GM18511 (cell line): ENCODE measurements around the gene MAGI1.
"Not testable (repeated sequence)": the region's sequence is repeated elsewhere in the genome, so short reads cannot be mapped to it uniquely, and the experiment has no call there.

ENCODE experiments used
- ATAC-seq: cut with Tn5 transposase; IDR thresholded peaks from one replicate; pipeline ENCODE4 v1.9.1; 2021; ENCODE audit warnings: mild to moderate bottlenecking, moderate library complexity; ENCODE audit not compliant: unreplicated experiment

MAGI1 gene

DNA sequence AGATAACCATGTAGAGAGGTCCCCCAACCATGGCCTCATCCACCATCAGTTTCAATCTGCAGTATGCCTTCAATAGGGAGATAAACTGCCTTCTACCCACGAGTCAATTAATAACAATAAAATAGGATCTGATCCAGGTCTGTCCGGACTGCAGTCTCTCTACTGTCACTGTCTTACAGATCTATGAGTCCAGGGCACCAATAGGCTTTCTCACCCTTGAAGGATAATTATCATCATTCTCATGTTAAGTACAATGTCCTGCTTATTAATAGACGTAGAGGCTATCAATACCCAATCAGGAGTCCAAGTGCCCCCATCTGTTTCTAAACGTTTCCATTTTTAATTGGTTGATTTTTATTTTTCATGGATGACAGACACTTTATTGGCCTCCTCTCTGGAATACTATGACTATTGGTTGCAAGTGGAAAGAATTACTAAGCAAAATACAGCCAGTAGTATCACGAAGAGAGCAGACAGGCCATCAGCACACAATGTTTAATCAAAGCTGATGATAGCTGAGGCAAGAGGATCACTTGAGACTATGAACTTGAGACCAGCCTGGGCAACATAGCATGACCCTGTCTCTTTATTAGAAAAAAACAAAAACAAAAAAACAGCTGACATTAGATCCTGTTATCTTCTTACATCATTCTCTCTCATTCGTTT, 480.7 kb downstream of the MAGI1 start:
- no peak for ATAC-seq

DNA sequence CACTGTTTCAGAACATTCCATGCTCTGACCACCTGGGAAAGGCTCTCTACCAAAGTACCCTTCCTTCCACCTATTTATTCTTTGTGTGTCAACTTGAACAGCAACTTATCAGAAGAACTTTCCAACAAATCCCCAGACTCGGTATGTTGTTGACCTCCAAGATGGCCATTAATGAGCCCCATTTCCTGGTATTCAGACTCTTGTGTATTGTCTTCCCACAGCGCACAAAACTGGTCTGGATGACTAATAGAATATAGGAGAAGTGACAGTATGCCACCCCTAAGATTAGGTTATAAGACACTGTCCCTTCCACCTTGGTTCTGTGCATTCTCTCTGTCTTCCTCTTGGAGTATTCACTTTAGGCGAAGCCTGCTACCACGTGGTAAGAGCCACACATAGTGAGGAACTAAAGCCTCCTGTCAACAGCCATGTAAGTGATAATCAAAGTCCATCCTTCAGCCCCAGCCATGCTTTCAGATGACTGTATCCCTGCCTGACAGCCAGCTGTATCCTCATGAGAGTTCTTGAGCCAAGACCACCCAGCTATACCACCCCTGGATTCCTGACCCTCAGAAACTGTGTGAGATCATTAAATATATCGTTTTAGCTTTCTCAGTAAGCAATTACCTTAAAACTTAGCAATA, 481.7 kb downstream of the MAGI1 start:
- ATAC-seq: no peak

DNA sequence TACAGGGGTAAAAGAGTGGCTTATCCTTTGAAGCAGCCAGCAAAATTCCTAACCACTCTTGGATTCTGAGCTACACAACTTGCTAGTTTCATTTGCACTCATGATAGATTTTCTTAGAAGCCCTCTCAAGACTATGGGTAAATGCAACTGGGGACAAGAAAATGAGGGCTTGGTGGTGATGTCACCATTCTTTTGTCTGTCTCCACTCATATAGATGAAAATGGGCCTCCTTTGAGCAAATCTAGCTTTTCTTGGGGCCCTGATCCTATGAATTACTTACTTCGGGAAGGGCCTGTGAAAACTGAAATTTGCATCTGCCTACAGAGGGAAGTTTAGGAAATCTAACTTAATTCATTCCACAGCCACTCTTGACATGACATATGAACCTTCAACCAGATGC, 486.3 kb downstream of the MAGI1 start:
- ATAC-seq: no peak

DNA sequence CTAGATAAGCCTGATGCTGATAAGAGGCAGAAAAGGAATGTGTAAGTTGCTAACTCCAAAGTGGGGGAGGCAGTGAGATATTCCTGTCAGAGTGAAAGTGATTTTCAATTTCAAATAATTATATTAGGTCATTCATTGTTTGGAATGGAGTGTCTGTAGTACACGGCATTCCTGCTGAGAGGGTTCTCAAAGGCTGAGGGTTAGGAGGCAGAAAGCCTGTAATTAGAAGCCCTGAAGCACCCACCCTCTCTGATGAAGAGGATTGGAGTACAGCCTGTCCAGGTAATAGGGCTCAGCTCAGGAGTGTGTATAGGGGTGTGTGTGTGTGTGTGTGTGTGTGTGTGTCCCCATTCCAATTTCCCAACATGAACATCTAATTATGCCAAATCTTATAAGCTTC, 486.8 kb downstream of the MAGI1 start:
- no peak for ATAC-seq

DNA sequence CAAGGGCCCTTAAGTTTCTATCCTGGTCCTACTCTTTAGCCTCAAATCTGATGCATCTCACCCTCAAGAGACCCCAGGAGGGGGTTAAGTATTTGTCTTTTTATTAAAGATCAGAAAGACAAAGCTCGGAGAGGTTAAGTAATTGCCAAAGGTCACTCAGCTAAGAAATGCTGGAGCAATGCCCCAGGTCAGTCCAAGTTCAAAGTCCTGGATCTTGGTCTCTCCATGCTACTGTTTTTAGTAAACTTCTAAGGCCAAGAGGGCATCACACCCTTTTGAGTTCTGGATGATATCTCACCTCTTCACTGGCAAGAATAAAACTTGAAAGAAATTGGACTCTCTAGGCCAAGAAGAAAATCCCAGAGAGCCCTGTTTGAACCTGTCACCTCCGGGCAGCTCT, 488.6 kb downstream of the MAGI1 start:
- no peak for ATAC-seq

DNA sequence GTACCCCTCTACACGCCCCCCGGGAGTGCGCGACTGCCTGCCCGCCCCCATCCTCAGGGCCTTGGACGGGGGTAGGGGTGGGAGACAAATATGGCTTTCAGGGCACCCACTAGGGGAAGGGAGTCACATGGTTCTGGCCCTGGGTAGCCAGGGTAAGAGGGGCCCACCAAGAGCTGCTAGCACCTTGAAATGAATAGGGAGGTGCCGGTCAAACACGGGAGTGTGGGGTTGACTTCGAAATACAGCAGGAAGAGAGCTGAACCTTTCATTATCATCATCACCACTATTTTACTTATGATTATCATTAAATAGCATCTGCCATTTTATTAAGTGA, 489.1 kb downstream of the MAGI1 start:
- no peak for ATAC-seq

DNA sequence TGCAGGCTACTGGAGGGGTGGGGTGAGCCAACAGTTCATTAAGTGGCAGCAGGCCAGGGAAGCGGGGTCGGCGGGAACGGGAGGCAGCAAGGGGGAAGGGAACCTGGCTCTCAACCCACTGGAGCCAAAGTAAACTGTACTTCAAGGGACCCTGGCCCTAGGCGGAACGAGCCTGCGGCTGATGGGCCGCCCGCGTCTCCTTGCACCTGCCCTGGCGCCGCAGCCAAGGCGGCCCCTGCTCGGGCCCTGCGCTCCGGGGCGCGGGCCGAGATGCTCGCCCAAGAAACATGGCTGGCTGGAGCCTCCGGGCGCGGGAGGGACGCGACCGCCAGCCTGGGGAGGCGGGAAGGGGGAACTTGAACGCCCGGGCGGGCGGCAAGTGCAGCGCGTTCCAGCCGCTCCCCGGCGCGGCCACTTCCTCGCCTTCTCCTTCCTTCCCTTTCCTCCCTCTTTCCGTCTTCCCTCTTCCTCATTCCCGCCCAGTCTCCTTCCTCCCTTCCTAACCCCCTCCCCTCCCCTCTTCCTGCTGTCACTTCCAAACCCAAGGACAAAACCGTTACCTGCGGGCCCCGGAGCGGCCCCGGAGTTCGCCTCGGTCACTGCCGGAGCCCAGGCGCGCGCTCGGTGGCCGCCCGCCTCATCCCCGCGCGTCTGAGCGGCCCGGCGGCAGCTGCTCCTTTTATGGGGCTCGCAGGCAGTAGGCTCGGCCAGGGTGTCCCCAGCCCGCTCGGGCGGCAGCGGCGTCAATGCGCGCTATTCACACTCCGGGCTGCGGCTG, 489.7 kb downstream of the MAGI1 start:
- no peak for ATAC-seq

DNA sequence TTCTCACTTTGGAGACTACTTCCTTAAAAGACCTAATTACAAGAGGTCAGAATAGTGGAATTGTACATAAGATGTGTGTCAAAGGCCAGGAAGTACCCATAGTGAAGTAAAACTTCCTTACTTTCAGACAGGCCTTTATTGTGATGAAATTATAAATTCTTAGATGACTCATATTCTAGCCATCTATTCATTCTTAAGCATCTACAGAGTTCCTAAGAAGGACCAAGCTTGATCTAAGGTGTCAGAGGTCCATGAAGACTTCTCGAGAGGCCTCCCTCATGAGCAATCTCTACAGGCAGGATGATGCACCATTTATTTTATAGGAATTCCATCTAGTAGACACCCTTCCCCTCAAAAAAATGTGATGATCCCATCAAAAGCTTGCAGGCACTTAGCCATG, 493.3 kb downstream of the MAGI1 start:
- ATAC-seq: no peak

DNA sequence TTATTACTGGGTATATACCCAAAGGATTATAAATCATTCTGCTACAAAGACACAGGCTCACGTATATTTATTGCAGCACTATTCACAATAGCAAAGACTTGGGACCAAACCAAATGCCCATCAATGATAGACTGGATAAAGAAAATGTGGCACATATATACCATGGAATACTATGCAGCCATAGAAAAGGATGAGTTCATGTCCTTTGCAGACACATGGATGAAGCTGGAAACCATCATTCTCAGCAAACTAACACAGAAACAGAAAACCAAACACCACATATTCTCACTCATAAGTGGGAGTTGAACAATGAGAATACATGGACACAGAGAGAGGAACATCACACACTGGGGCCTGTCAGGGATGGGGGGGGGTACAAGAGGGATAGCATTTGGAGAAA, 495.3 kb downstream of the MAGI1 start:
- not testable (repeated sequence) for ATAC-seq

DNA sequence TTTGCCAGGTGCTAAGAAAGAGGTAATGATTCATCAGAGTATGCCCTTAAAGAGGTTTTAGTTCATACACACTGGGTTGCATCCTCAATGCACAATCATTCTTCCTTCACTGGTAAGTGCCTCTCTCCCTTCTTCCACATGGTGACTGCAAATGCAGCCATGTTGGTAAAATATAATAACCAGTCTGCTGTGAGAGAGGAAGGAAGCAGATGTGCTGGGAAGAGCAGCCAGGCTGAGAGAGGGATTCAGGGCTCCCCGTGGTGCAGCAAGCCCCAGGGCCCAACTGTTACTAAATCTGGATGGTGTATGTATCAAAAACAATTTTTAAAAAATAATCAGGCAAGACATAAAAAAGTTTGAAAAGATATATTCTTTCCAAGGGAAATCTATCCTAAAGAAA, 498.1 kb downstream of the MAGI1 start:
- no peak for ATAC-seq

DNA sequence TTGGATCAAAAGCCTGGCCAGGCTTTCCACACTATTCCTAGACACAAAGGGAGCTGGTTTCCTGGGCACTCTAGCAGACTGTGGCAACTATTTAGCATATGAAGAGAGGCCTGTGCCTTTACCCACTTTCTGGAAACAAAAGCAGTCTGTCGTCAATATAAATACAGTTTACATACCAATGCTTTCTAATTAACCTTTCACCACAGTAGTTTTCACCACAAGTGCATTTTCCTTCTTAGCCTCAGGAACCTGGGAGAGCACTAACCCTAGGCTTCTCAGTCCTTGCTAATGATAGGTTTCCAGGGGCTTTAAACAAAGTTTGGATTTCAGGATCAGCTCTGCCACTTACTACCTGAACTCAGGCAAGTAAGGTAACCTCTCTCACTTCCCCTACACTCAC, 499.1 kb downstream of the MAGI1 start:
- ATAC-seq: no peak

DNA sequence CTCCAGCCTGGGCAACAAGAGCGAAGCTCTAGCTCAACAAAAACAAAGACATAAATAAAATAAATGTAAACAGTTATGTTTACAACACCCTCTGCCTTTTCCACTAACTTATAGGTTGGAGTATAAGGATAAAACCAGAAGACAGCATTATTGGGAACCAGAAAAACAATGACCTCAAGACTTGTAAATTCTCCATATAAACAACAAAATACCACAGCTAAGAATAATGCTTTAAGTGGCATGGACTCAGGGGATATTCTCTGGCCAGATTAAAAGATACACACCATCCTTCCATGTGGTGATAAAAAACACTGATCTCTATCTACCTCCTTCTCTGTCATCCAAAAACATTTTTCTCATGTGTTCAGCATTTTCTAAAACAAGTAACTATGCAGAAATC, 500.6 kb downstream of the MAGI1 start:
- no peak for ATAC-seq

DNA sequence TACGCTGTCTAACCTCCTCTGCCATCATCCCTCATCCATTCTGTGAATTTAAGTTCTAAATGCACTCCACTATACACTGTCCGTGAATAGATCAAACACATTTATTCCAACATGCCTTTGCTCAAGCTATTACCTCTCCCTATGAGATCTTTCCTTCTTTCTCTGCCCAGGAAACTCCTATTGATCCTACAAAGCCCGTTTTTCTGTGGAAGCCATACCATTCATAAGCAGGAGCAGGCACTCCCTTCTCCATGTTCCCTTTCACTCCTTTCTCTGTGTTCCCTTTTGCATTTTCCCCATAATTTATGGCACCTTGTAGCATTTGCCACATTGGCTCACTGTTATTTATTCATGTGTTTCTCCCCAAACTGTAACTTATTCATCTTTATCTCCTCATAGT, 501.6 kb downstream of the MAGI1 start:
- no peak for ATAC-seq

DNA sequence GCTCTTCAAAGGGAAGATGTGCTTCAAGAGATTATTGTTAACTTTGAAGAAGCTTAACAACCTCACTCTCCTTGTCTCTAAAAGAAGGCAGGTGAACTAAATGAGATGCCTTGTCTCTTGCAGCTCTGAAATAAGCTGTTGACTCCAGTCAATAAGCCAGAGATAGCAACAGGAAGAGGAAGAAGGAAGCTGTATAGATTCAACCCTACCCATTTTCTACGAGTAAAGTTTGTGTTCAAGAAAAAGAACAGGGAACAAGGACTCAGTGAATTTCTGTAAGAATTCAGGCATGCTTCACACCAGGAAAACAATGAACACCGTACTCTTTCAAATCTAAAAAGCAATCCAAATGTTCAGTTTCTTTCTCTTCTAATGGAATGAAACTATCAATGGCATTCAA, 503.5 kb downstream of the MAGI1 start:
- ATAC-seq: no peak

DNA sequence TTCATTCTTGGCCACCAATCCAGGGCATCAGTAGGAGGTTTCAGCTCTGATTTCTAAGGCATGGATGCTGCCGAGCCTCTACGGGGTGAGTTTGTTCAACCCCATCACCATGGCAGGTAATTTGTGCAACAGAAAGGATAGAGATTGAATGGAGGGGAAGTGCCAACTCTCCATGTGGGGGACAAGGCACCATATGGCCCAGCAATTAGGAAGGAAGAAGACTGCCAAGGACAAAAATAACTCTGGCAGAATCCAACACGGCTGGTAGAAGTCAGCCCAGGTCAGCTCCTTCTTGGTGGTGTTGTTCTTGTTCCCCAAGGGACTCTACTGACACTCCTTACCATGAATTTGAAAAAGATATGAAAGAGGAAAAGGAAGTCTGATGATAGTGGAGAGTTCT, 503.9 kb downstream of the MAGI1 start:
- no peak for ATAC-seq

DNA sequence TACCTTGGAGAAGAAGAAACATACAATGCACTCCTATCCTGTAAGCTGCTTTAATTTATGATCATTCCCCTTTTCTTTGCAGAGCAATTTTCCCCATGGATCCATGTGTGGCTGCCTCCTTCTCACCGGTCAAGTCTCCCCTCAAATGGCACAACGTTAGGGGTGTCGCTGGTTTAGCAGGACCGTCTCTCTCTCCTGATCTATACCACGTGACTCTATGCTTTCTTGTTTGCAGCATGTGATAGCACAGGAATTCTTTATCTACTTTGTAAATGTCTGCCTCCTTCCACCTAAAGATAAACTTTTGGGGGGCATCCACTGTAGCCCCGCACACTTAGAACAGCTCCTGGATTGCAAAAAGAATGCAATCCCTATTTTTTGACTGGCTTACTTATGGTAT, 506.0 kb downstream of the MAGI1 start:
- ATAC-seq: no peak

DNA sequence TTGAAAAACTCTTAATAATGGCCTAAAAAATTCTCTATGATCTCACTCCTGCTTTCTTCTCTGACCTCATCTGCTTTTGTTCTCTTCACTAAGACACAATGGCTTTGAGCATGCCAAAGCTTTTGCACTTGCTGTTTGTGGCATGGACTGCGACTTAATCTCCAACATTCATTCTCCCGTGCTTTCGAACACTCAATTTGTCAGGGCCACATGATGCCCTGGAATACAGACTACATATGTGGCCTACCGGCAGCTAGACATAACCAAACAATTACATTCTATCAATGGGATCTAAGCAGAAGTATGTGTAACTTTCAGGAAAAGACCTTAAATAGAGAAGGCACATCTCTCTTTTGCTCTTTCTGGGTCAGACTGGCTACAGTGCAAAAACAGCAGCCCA, 506.5 kb downstream of the MAGI1 start:
- no peak for ATAC-seq

DNA sequence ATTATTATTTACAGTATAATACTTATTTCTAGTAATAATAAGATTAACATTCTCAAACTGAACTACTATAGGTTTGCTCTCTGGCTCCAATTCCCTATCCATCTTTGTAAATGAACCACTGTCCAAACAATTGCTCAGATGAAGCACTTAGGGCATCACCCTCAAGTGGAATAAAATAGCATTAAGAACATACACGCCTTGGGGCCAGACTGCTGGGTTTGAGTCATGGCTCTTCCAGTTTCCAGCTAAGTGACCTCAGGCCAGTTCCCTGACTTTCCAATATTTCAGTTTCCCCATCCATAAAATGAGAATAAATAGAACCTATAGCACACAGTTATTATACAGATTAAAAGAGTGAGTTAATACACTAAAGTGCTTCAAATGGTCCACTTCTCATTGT, 507.2 kb downstream of the MAGI1 start:
- no peak for ATAC-seq

DNA sequence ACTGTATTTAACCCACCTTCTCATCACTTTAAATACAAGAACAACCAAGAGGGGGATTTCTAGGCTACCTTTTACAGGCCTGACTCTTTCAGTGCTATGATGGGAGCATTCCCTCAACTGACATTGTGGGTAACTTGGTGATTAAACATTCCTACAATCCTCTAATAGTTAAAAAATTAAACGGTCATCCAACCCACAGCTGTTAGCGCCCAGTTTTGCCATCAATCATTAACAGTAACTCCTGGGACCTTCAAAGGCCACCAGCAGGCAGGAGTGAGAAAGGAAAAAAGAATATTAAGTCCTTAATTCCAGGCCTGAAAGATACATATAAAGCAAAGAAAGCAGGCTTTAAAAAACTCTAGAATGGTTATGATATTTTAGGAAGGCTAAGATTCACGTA, 512.1 kb downstream of the MAGI1 start:
- no peak for ATAC-seq

DNA sequence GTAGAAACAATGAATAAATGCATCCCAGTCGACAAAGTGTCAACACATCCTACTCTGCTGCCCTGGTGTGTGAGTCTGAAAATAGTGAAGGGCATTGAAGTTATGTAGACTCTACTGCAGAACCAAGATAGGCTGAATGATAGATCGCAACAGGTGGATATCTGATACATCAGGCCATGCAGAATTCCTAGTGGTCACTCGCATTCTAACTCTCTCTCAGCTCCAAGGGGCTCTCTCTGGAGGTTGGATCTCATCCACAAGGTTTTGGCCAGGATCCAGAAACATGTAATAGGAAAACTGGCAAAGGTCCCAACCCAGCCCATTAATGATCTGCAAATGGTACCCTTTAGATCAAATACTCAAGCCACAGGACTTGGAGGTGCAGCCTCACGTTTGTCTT, 514.1 kb downstream of the MAGI1 start:
- no peak for ATAC-seq

DNA sequence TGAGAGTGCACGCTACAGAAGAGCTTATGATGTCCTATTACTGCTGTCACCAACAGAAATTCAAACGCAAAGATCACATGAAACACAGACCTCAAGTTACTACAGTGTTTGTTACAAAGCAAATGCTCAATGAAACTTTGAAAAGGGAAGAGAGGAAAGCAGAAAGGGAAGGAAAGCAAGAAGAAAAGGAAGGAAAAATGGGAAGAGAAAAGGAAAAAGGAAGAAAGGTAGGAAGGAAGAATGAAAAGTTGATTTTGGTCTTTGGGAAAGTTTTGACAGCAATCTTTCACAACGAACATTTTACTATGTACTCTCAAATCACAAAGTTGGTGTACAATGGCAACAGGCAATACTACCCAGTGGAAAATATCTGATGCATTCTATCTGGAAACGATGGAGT, 514.8 kb downstream of the MAGI1 start:
- ATAC-seq: no peak

DNA sequence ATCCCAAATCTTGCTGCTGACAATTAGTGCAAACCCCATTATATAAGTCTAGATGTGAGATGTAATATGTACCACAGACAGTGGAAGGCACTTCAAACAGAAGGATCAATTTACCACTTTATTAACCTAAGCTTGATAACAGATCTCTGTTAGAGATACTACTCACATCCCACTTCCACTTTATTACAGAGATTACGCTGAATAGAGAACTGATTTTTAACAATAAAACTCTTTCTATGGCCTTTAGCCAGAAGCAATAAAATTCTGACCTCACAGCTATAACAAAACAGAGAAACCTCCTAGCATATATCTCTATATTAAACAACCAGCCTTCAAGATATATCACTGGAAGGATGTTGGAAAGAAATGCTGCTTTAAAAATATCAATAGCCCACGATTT, 517.7 kb downstream of the MAGI1 start:
- ATAC-seq: no peak
